GM12878 (cell line): Measurements from ENCODE around the gene PARP8.

Source experiments
- CBFB ChIP-seq: IDR thresholded peaks from 2 replicates; pipeline ENCODE4 v1.6.1; 2016; ENCODE audit warnings: antibody characterized with exemption, low read depth
- CHD2 ChIP-seq: IDR thresholded peaks from 2 replicates; pipeline ENCODE4 v1.6.1; 2011; ENCODE audit warnings: low read depth, low read length, improper control_type of control experiment, borderline replicate concordance
- EZH2 ChIP-seq: IDR thresholded peaks from 2 replicates; pipeline ENCODE4 v1.6.1; 2012; ENCODE audit warnings: low read depth, mild to moderate bottlenecking, control low read depth, inconsistent platforms, low read length, borderline replicate concordance; ENCODE audit not compliant: control insufficient read depth
- JUND ChIP-seq: IDR thresholded peaks from 2 replicates; pipeline ENCODE4 v1.6.1; 2012; ENCODE audit warnings: low read depth, mild to moderate bottlenecking, low read length, improper control_type of control experiment, moderate library complexity
- MXI1 ChIP-seq: fragments of 150-350 bp; IDR thresholded peaks from 2 replicates; pipeline ENCODE4 v1.6.1; 2011; ENCODE audit warnings: low read depth, mild to moderate bottlenecking, inconsistent platforms, low read length, improper control_type of control experiment
- NR2C2 ChIP-seq: IDR thresholded peaks from 2 replicates; pipeline ENCODE4 v1.6.1; 2011; ENCODE audit warnings: borderline replicate concordance, low read depth; ENCODE audit not compliant: control insufficient read depth, insufficient read length
- POLR2A ChIP-seq: IDR thresholded peaks from 2 replicates; pipeline ENCODE4 v1.6.1; 2011; ENCODE audit warnings: low read depth, mild to moderate bottlenecking, low read length
- TF ChIP-seq, protein P1 (sequence below): fragments of 450-650 bp; IDR thresholded peaks from 2 replicates; pipeline ENCODE4 v1.6.1; 2016; ENCODE audit warnings: mild to moderate bottlenecking

DNA sequence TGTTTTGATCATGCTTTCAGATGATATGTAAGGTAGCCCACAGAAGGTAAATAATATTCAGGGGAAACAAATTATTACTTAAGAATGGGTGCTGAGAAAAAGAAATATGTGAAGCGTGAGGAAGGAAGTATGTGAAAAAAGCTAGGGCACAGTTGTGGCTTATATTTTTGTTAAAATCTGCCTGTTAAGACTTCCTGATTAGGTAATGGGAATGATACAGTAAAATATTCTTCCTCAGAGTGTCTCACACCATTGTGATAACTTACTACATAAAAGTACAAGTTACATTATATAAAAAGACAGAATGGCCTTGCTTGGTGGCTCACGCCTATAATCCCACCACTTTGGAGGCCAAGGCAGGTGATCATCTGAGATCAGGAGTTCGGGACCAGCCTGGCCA, 18.7 kb upstream of the PARP8 start:
- TF ChIP-seq POLR2A (no peak), EZH2 (no peak), MXI1 (no peak), NR2C2 (no peak), JUND (no peak), CHD2 (no peak), CBFB (no peak)
- TF ChIP-seq, protein P1, sequence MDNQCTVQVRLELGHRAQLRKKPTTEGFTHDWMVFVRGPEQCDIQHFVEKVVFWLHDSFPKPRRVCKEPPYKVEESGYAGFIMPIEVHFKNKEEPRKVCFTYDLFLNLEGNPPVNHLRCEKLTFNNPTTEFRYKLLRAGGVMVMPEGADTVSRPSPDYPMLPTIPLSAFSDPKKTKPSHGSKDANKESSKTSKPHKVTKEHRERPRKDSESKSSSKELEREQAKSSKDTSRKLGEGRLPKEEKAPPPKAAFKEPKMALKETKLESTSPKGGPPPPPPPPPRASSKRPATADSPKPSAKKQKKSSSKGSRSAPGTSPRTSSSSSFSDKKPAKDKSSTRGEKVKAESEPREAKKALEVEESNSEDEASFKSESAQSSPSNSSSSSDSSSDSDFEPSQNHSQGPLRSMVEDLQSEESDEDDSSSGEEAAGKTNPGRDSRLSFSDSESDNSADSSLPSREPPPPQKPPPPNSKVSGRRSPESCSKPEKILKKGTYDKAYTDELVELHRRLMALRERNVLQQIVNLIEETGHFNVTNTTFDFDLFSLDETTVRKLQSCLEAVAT = no peak
